ENCODE measurements around the gene USP47.

Gene USP47

GRCh38 chr11:12003336-12003735, 161.6 kb downstream of the USP47 start:
- Histone ChIP-seq H3K4me3 (ENCODE audit: low read length) (no peak overlapping the region), H3K27me3 (ENCODE audit: control insufficient read depth, low read length) (peaks cover 8% of the 10 kb centered on the region; the same call in 1 of the 2 replicates), H4K20me1 (ENCODE audit: control insufficient read depth, insufficient read depth, low read depth, low read length) (no peaks in the 10 kb centered on the region), H3K27ac (ENCODE audit: low read depth, low read length) (no peak overlapping the region), H3K9me3 (ENCODE audit: control insufficient read depth, insufficient read depth, low read length) (no peaks in the 10 kb centered on the region), H3K4me1 (ENCODE audit: control insufficient read depth, low read length) (no peaks in the 10 kb centered on the region), H3K36me3 (ENCODE audit: control insufficient read depth, low read length) (no peaks in the 10 kb centered on the region), H3K9me2 (replicated peaks; ENCODE audit: control insufficient read depth, low read length) (no peaks in the 10 kb centered on the region), H3K4me2 (ENCODE audit: low read length) (no peak overlapping the region), H3K79me2 (ENCODE audit: control insufficient read depth, low read length) (no peaks in the 10 kb centered on the region), H3F3A (ENCODE audit: control insufficient read depth, insufficient read depth) (no peaks in the 10 kb centered on the region)
- no peak for TF ChIP-seq EZH2phosphoT487 (IDR thresholded peaks at IDR 0.05; ENCODE audit: borderline replicate concordance, low read length)
- no peak for TF ChIP-seq CTCF (IDR thresholded peaks at IDR 0.05; ENCODE audit: low read depth, low read length, poor library complexity, severe bottlenecking)

- Histone ChIP-seq H3K36me3 (ENCODE audit: control insufficient read depth, low read length) (no peaks in the 10 kb centered on the region), H3K4me2 (ENCODE audit: low read length) (no peak overlapping the region), H3K27me3 (ENCODE audit: control insufficient read depth, low read length) (peaks cover 7% of the 10 kb centered on the region; the same call in 1 of the 2 replicates), H3K4me3 (ENCODE audit: low read length) (no peak overlapping the region), H3K27ac (ENCODE audit: low read depth, low read length) (no peak overlapping the region), H3K79me2 (ENCODE audit: control insufficient read depth, low read length) (no peaks in the 10 kb centered on the region), H3F3A (ENCODE audit: control insufficient read depth, insufficient read depth) (no peaks in the 10 kb centered on the region), H4K20me1 (ENCODE audit: control insufficient read depth, insufficient read depth, low read depth, low read length) (no peaks in the 10 kb centered on the region), H3K9me2 (replicated peaks; ENCODE audit: control insufficient read depth, low read length) (no peaks in the 10 kb centered on the region), H3K9me3 (ENCODE audit: control insufficient read depth, insufficient read depth, low read length) (no peaks in the 10 kb centered on the region), H3K4me1 (ENCODE audit: control insufficient read depth, low read length) (no peaks in the 10 kb centered on the region)
- TF ChIP-seq EZH2phosphoT487 (IDR thresholded peaks at IDR 0.05; ENCODE audit: borderline replicate concordance, low read length) (no peak), CTCF (IDR thresholded peaks at IDR 0.05; ENCODE audit: low read depth, low read length, poor library complexity, severe bottlenecking) (no peak)
Observed at GRCh38 chr11:12003815-12004214, 162.0 kb downstream of the USP47 start.

- Histone ChIP-seq H3K27me3 (ENCODE audit: control insufficient read depth, low read length) (peaks cover 7% of the 10 kb centered on the region; the same call in 1 of the 2 replicates), H4K20me1 (ENCODE audit: control insufficient read depth, insufficient read depth, low read depth, low read length) (no peaks in the 10 kb centered on the region), H3F3A (ENCODE audit: control insufficient read depth, insufficient read depth) (no peaks in the 10 kb centered on the region), H3K4me1 (ENCODE audit: control insufficient read depth, low read length) (no peaks in the 10 kb centered on the region), H3K79me2 (ENCODE audit: control insufficient read depth, low read length) (no peaks in the 10 kb centered on the region), H3K4me3 (ENCODE audit: low read length) (no peak overlapping the region), H3K36me3 (ENCODE audit: control insufficient read depth, low read length) (no peaks in the 10 kb centered on the region), H3K4me2 (ENCODE audit: low read length) (no peak overlapping the region), H3K9me3 (ENCODE audit: control insufficient read depth, insufficient read depth, low read length) (no peaks in the 10 kb centered on the region), H3K9me2 (replicated peaks; ENCODE audit: control insufficient read depth, low read length) (no peaks in the 10 kb centered on the region), H3K27ac (ENCODE audit: low read depth, low read length) (no peak overlapping the region)
- TF ChIP-seq EZH2phosphoT487 (IDR thresholded peaks at IDR 0.05; ENCODE audit: borderline replicate concordance, low read length) (no peak), CTCF (IDR thresholded peaks at IDR 0.05; ENCODE audit: low read depth, low read length, poor library complexity, severe bottlenecking) (no peak)
Observed at GRCh38 chr11:12005061-12005460, 163.3 kb downstream of the USP47 start.

Measured in DOHH2 (cell line).